Esophagus squamous epithelium (tissue), 4 donors: ENCODE measurements around the gene CALU.

Source experiments
- CTCF ChIP-seq, 6 experiments: fragments of 450-650 bp in 4 of 6; fragments of 200-600 bp in 2 of 6; sonication (generic) in 2 of 6; IDR thresholded peaks; one replicate each; pipeline ENCODE4 v1.5.1; 2016 to 2019; ENCODE audit warnings: antibody characterized with exemption in 6 of 6, mild to moderate bottlenecking in 4 of 6, moderate library complexity in 4 of 6
- POLR2A ChIP-seq, 4 donors: fragments of 450-650 bp; IDR thresholded peaks; one replicate each; pipeline ENCODE4 v1.6.1; 2017; ENCODE audit warnings: antibody characterized with exemption in 4 of 4, mild to moderate bottlenecking in 4 of 4, moderate library complexity in 3 of 4

DNA sequence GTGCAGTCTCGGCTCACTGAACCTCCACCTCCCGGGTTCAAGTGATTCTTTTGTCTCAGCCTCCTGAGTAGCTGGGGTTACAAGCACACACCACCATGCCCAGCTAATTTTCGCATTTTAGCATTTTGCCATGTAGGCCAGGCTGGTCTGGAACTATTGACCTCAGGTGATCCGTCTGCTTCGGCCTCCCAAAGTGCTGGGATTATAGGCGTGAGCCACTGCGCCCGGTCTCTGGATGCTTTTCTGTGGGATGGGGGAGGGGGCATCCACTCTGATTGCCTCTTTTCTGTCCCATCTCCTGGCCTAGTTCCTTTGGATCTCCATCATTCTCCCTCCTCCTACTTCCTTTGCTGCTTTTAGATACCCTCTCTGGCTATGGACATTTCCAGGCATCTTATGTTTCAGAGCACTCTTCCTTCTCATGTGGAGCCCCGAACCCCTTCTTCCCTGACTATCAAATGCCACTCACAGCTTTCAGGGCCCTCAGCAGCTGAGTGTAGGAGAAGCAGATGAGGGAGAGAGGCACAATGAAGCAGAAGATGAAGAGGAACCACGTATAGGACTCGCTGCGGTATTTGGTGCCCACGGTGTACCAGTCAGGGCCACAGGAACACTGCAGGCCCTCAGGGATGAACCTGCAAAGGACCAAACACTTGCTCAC lies 35.0 kb downstream of the CALU start:
- TF ChIP-seq CTCF (IDR thresholded peaks at IDR 0.05) (no peak), POLR2A (IDR thresholded peaks at IDR 0.05) (no peak)
